H1 (cell line): Measurements from ENCODE around the gene IL36B. TPM values are rescaled to one million over a fixed set of nuclear protein-coding genes. Genes with fewer than 3 reads are reported as not detected.

Source experiments
- CTCF ChIA-PET: fragments of 300-600 bp; sonication (Branson Sonifier 250); formaldehyde crosslinking; loops from one replicate; lab custom pipeline; 2021; ENCODE audit not compliant: partially characterized antibody; lab: Charles Lee
- POLR2A ChIA-PET: fragments of 300-600 bp; sonication (Branson Sonifier 250); formaldehyde crosslinking; loops from one replicate; lab custom pipeline; 2021; ENCODE audit warnings: inconsistent platforms; ENCODE audit not compliant: partially characterized antibody; lab: Charles Lee
- DNase-seq, 2 experiments: peaks; one replicate each; pipeline versions ENCODE4 v3.0.0 to v3.0.0-alpha.2; 2010 to 2022; ENCODE audit warnings: low spot score in 2 of 2, low read depth in 1 of 2, mixed read lengths in 1 of 2
- FAIRE-seq: peaks from 2 replicates; lab custom pipeline; 2011; peaks lifted over from hg19 to GRCh38; lab: Jason Lieb, UNC
- H2AFZ ChIP-seq: 2 replicates; pipeline ENCODE4 v1.8.1; 2012; ENCODE audit warnings: low read length, inconsistent platforms
- H2AK5ac ChIP-seq: 2 replicates; pipeline ENCODE4 v1.6.1; 2013; ENCODE audit warnings: low read depth, low read length
- H2BK120ac ChIP-seq: replicated peaks from 2 replicates; pipeline ENCODE3; 2013; ENCODE audit warnings: low read depth, low read length, inconsistent platforms
- H2BK12ac ChIP-seq: 2 replicates; pipeline ENCODE4 v1.6.1; 2013; ENCODE audit warnings: low read depth, low read length
- H2BK15ac ChIP-seq: 2 replicates; pipeline ENCODE4 v1.6.1; 2013; ENCODE audit warnings: low read length
- H2BK20ac ChIP-seq: 2 replicates; pipeline ENCODE4 v1.6.1; 2013; ENCODE audit warnings: low read length
- H2BK5ac ChIP-seq: 2 replicates; pipeline ENCODE4 v1.6.1; 2013; ENCODE audit warnings: low read depth, low read length
- H3K14ac ChIP-seq: 2 replicates; pipeline ENCODE4 v1.6.1; 2013; ENCODE audit warnings: inconsistent platforms; ENCODE audit not compliant: insufficient read length
- H3K18ac ChIP-seq: 2 replicates; pipeline ENCODE4 v1.6.1; 2013; ENCODE audit warnings: low read length; ENCODE audit errors: extremely low read depth
- H3K23ac ChIP-seq: 2 replicates; pipeline ENCODE4 v1.6.1; 2013; ENCODE audit warnings: inconsistent platforms; ENCODE audit not compliant: insufficient read length
- H3K23me2 ChIP-seq: 2 replicates; pipeline ENCODE4 v1.6.1; 2013; ENCODE audit warnings: low read depth, low read length
- H3K27ac ChIP-seq: 2 replicates; pipeline ENCODE4 v1.6.1; 2011; ENCODE audit warnings: low read depth, low read length, inconsistent platforms
- H3K27me3 ChIP-seq, 4 experiments: replicated peaks in 1 of 4; 1 replicate in 1 of 4; 2 replicates in 3 of 4; pipeline versions ENCODE4 v1.6.1 to v1.8.1; 2011 to 2013; ENCODE audit warnings: low read length in 3 of 4, mild to moderate bottlenecking in 3 of 4, inconsistent platforms in 2 of 4, mixed read lengths in 2 of 4, moderate library complexity in 1 of 4; ENCODE audit not compliant: control insufficient read depth in 3 of 4, insufficient read depth in 3 of 4; ENCODE audit errors: extremely low read depth in 1 of 4
- H3K36me3 ChIP-seq, 4 experiments: 2 replicates each; pipeline versions ENCODE4 v1.6.1 to v1.8.1; 2011 to 2013; ENCODE audit warnings: mild to moderate bottlenecking in 4 of 4, low read length in 3 of 4, moderate library complexity in 2 of 4, control low read depth in 1 of 4, inconsistent platforms in 1 of 4; ENCODE audit not compliant: insufficient read depth in 4 of 4, control insufficient read depth in 2 of 4
- H3K4ac ChIP-seq: replicated peaks from 2 replicates; pipeline ENCODE3; 2013; ENCODE audit warnings: low read length, low read depth, mixed read lengths, inconsistent platforms; ENCODE audit not compliant: insufficient read length
- H3K4me1 ChIP-seq, 4 experiments: replicated peaks in 1 of 4; 1 replicate in 1 of 4; 2 replicates in 3 of 4; pipeline versions ENCODE4 v1.6.1 to v1.8.1; 2011 to 2013; ENCODE audit warnings: low read length in 3 of 4, inconsistent platforms in 2 of 4, mixed read lengths in 1 of 4; ENCODE audit not compliant: insufficient read depth in 4 of 4, control insufficient read depth in 3 of 4
- H3K4me2 ChIP-seq, 2 experiments: 2 replicates each; pipeline versions ENCODE4 v1.6.1 to v1.8.1; 2011 to 2013; ENCODE audit warnings: low read depth in 2 of 2, low read length in 2 of 2, control low read depth in 1 of 2, inconsistent platforms in 1 of 2, mild to moderate bottlenecking in 1 of 2; ENCODE audit not compliant: insufficient read depth in 1 of 2
- H3K4me3 ChIP-seq, 4 experiments: fragments of 200-600, 300-600 bp in 1 of 4; sonication (generic), shearing (Covaris generic), sonication (Bioruptor Twin) in 1 of 4; 2 replicates each; pipeline versions ENCODE4 v1.5.1 to v1.8.1; 2011 to 2016; ENCODE audit warnings: low read length in 4 of 4, low read depth in 3 of 4, control low read depth in 2 of 4, inconsistent platforms in 2 of 4, mild to moderate bottlenecking in 2 of 4, mixed read lengths in 1 of 4, moderate library complexity in 1 of 4; ENCODE audit not compliant: insufficient read depth in 2 of 4; ENCODE audit errors: extremely low read depth in 1 of 4
- H3K56ac ChIP-seq: replicated peaks from 2 replicates; pipeline ENCODE3; 2013; ENCODE audit warnings: low read depth, mild to moderate bottlenecking, mixed read lengths, low read length, inconsistent platforms; ENCODE audit not compliant: insufficient read length
- H3K79me1 ChIP-seq: 2 replicates; pipeline ENCODE4 v1.6.1; 2013; ENCODE audit warnings: low read depth, low read length, control low read depth
- H3K79me2 ChIP-seq, 2 experiments: 2 replicates each; pipeline versions ENCODE4 v1.6.1 to v1.8.1; 2012 to 2013; ENCODE audit warnings: low read length in 2 of 2, mild to moderate bottlenecking in 2 of 2, inconsistent platforms in 1 of 2; ENCODE audit not compliant: insufficient read depth in 2 of 2, control insufficient read depth in 1 of 2
- H3K9ac ChIP-seq, 4 experiments: replicated peaks in 1 of 4; 1 replicate in 1 of 4; 2 replicates in 3 of 4; pipeline versions ENCODE4 v1.6.1 to v1.8.1; 2011 to 2013; ENCODE audit warnings: low read depth in 3 of 4, low read length in 3 of 4, control low read depth in 2 of 4, mild to moderate bottlenecking in 2 of 4, moderate library complexity in 2 of 4, inconsistent platforms in 1 of 4; ENCODE audit errors: extremely low read depth in 1 of 4
- H3K9me3 ChIP-seq, 2 experiments: 2 replicates each; pipeline versions ENCODE4 v1.6.1 to v1.8.1; 2012 to 2013; ENCODE audit warnings: mild to moderate bottlenecking in 2 of 2, moderate library complexity in 2 of 2, control low read depth in 1 of 2, inconsistent platforms in 1 of 2, low read depth in 1 of 2, low read length in 1 of 2, mixed read lengths in 1 of 2; ENCODE audit not compliant: insufficient read depth in 2 of 2
- H4K20me1 ChIP-seq, 2 experiments: replicated peaks in 1 of 2; 2 replicates each; pipeline versions ENCODE3 to v1.8.1; 2011 to 2013; ENCODE audit warnings: inconsistent platforms in 2 of 2, low read length in 2 of 2, mild to moderate bottlenecking in 1 of 2; ENCODE audit not compliant: insufficient read depth in 2 of 2, control insufficient read depth in 1 of 2
- H4K5ac ChIP-seq: 2 replicates; pipeline ENCODE4 v1.6.1; 2013; ENCODE audit warnings: low read length, low read depth, mixed read lengths, inconsistent platforms; ENCODE audit not compliant: insufficient read length
- H4K8ac ChIP-seq: 2 replicates; pipeline ENCODE4 v1.8.0; 2013; ENCODE audit warnings: mild to moderate bottlenecking, moderate library complexity, low read length, inconsistent platforms; ENCODE audit not compliant: insufficient read depth; ENCODE audit errors: extremely low read depth
- H4K91ac ChIP-seq: replicated peaks from 2 replicates; pipeline ENCODE3; 2013; ENCODE audit warnings: low read length, mixed read lengths, inconsistent platforms; ENCODE audit not compliant: insufficient read length
- ATF2 ChIP-seq: IDR thresholded peaks from 2 replicates; pipeline ENCODE4 v1.6.1; 2012; ENCODE audit warnings: low read length, inconsistent platforms
- CEBPB ChIP-seq: IDR thresholded peaks from 2 replicates; pipeline ENCODE4 v1.6.1; 2012; ENCODE audit warnings: low read depth, low read length
- FOSL1 ChIP-seq: IDR thresholded peaks from 2 replicates; pipeline ENCODE4 v1.6.1; 2011; ENCODE audit warnings: mild to moderate bottlenecking, low read depth, low read length, moderate library complexity; ENCODE audit not compliant: insufficient read depth
- NANOG ChIP-seq: IDR thresholded peaks from 2 replicates; pipeline ENCODE4 v1.6.1; 2011; ENCODE audit warnings: low read length, low read depth, mild to moderate bottlenecking, inconsistent platforms; ENCODE audit not compliant: insufficient read depth, poor library complexity, severe bottlenecking
- POLR2A ChIP-seq, 2 experiments: IDR thresholded peaks; 1 replicate in 1 of 2; 2 replicates in 1 of 2; pipeline ENCODE4 v1.6.1; 2011; ENCODE audit warnings: low read depth in 2 of 2, low read length in 2 of 2, mild to moderate bottlenecking in 2 of 2; ENCODE audit errors: control extremely low read depth in 1 of 2
- RAD21 ChIP-seq, 2 experiments: IDR thresholded peaks in 1 of 2; conservative IDR thresholded peaks in 1 of 2; 2 replicates each; pipeline ENCODE4 v1.6.1; 2011; ENCODE audit warnings: low read depth in 2 of 2, low read length in 2 of 2, improper control_type of control experiment in 1 of 2, inconsistent platforms in 1 of 2, mild to moderate bottlenecking in 1 of 2, moderate library complexity in 1 of 2
- TBP ChIP-seq: IDR thresholded peaks from 2 replicates; pipeline ENCODE4 v1.6.1; 2011; ENCODE audit warnings: low read depth, low read length, improper control_type of control experiment
- WGBS, 2 experiments: shearing (Covaris generic) in 1 of 2; methylation state at CpG; one replicate each; pipeline versions ENCODE4 v1.1.6 to v1.1.7; 2013 to 2015; ENCODE audit warnings: low lambda C conversion rate in 2 of 2, mixed read lengths in 2 of 2, inconsistent platforms in 1 of 2, low coverage in 1 of 2, missing lambda C conversion rate in 1 of 2; ENCODE audit not compliant: insufficient replicate concordance in 2 of 2, insufficient coverage in 1 of 2, insufficient read length in 1 of 2; ENCODE audit errors: extremely low coverage in 1 of 2, missing lambda C conversion rate in 1 of 2; 5-methylcytosine and 5-hydroxymethylcytosine counted together
- polyA plus RNA-seq, 7 experiments: library from polyadenylated mRNA; depleted of rRNA in 3 of 7; stranded (reverse) in 5 of 7; unstranded in 2 of 7; fragments of >200 nt in 5 of 7; fragments of 200-250 nt in 2 of 7; gene quantifications; 1 replicate in 5 of 7; 2 replicates in 1 of 7; 4 replicates in 1 of 7; pipeline versions ENCODE4 v1.2.1 to v1.2.3, GENCODE V29; 2011 to 2013; ENCODE audit warnings: missing spikeins in 2 of 7, mixed read lengths in 2 of 7
- total RNA-seq: library from RNA; stranded (reverse); fragmentation: NEBNext Ultra II Directional; extraction: Animal tissue kit (Norgen Biotek cat#: 25700); gene quantifications from 2 replicates; pipeline ENCODE4 v1.2.1, GENCODE V29; 2021
- TF ChIP-seq, protein P1 (sequence below), 3 experiments: IDR thresholded peaks; 1 replicate in 2 of 3; 2 replicates in 1 of 3; pipeline versions ENCODE4 v1.5.1 to v1.6.1; 2011; ENCODE audit warnings: low read length in 3 of 3, mild to moderate bottlenecking in 3 of 3, inconsistent platforms in 2 of 3, low read depth in 1 of 3, moderate library complexity in 1 of 3; ENCODE audit not compliant: insufficient read depth in 1 of 3; ENCODE audit errors: control extremely low read depth in 1 of 3

IL36B gene
- total and polyA plus RNA-seq, 2 of the 8 experiments (the other 6 are each of a cell fraction or from before 2014, with no cell fraction given), result not detected

DNA sequence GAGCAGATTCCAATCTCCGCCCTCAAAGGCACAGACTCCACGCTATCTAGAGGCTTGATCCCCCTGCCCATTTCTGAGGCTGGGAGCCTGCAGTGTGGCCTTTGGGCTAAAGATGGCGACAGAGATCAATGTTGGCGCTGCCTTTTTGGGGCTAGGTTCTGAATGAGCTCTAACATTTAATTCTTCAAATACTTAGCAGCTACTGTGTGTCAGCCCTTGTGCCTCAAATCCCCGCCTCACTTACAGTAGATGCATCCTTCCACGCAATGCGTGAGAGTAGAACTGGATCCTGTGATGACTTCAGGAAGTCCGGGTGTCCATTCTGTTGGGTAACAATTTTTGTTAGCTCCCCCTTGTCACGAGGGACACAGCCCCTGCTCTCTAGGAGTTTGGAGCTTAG, 27.5 kb upstream of the IL36B start:
- peak; percentile 65 for FAIRE-seq
- H3K27ac ChIP-seq, result no peak overlapping the region

More for the DNA sequence above, 27.5 kb upstream of the IL36B start:
- no peak overlapping the region for H4K8ac ChIP-seq
- WGBS, 2 experiments, result 36% methylated on average over 9 of the region's 9 CpGs; no CpG with 5 or more reads in 1 of the 2 experiments
- H3K27me3 ChIP-seq, result no peaks in the 10 kb centered on the region; a peak in 1 of 7 replicates
- no peaks in the 10 kb centered on the region for H3K23me2 ChIP-seq
- no peaks in the 10 kb centered on the region for H3K79me2 ChIP-seq
- ChIA-PET POLR2A (no interaction called here), CTCF (interaction anchor here (0.6 to 11.0 kb wide), 50 partner anchors 8 to 639 kb away, joined by 3 to 159 read pairs (median 5); partner anchors contain the start of genes IL36B and PSD4)
- H3K4me2 ChIP-seq, result no peak overlapping the region
- H3K4ac ChIP-seq, result no peak overlapping the region
- no peak for TF ChIP-seq NANOG
- no peak for TF ChIP-seq TBP
- no peak for TF ChIP-seq ATF2
- no peak for TF ChIP-seq POLR2A (IDR thresholded peaks at IDR 0.05; ENCODE audit: control extremely low read depth in 1 of 2, low read depth in 2 of 2, low read length in 2 of 2)
- TF ChIP-seq, protein P1, sequence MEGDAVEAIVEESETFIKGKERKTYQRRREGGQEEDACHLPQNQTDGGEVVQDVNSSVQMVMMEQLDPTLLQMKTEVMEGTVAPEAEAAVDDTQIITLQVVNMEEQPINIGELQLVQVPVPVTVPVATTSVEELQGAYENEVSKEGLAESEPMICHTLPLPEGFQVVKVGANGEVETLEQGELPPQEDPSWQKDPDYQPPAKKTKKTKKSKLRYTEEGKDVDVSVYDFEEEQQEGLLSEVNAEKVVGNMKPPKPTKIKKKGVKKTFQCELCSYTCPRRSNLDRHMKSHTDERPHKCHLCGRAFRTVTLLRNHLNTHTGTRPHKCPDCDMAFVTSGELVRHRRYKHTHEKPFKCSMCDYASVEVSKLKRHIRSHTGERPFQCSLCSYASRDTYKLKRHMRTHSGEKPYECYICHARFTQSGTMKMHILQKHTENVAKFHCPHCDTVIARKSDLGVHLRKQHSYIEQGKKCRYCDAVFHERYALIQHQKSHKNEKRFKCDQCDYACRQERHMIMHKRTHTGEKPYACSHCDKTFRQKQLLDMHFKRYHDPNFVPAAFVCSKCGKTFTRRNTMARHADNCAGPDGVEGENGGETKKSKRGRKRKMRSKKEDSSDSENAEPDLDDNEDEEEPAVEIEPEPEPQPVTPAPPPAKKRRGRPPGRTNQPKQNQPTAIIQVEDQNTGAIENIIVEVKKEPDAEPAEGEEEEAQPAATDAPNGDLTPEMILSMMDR (IDR thresholded peaks at IDR 0.05; ENCODE audit: control extremely low read depth in 1 of 3, insufficient read depth in 1 of 3, low read depth in 1 of 3, low read length in 3 of 3), result peak; percentile 86 to 88 (median 87)
- TF ChIP-seq CEBPB, result no peak
- no peak for TF ChIP-seq FOSL1
- TF ChIP-seq RAD21 (IDR thresholded peaks at IDR 0.05 in 1 of 2, conservative IDR thresholded peaks at IDR 0.05 in 1 of 2; ENCODE audit: low read depth in 2 of 2, low read length in 2 of 2), result peak; percentile 81 to 85
- H2BK5ac ChIP-seq, result no peak overlapping the region
- no peaks in the 10 kb centered on the region for H4K20me1 ChIP-seq
- peak; percentile 23 to 89 for DNase-seq
- no peak overlapping the region for H2AK5ac ChIP-seq
- no peak overlapping the region for H3K4me3 ChIP-seq
- no peak overlapping the region for H2AFZ ChIP-seq
- no peak overlapping the region for H2BK12ac ChIP-seq
- no peak overlapping the region for H3K18ac ChIP-seq
- no peaks in the 10 kb centered on the region for H3K36me3 ChIP-seq
- H3K4me1 ChIP-seq, result peaks cover 0 to 2% (median 0%) of the 10 kb centered on the region in 4 experiments; a peak in 1 of 7 replicates
- no peaks in the 10 kb centered on the region for H3K79me1 ChIP-seq
- no peak overlapping the region for H3K56ac ChIP-seq
- H2BK20ac ChIP-seq, result no peak overlapping the region
- H3K9ac ChIP-seq, result no peak overlapping the region
- H4K5ac ChIP-seq, result no peak overlapping the region
- H3K23ac ChIP-seq, result no peak overlapping the region
- H3K9me3 ChIP-seq, result no peaks in the 10 kb centered on the region
- no peak overlapping the region for H2BK15ac ChIP-seq
- no peak overlapping the region for H4K91ac ChIP-seq
- no peak overlapping the region for H2BK120ac ChIP-seq
- H3K14ac ChIP-seq, result no peak overlapping the region
